Thyroid gland (tissue), 4 donors: ENCODE results near the gene DAGLB.

Source experiments
- POLR2A ChIP-seq, 2 donors: fragments of 450-650 bp; IDR thresholded peaks; one replicate each; pipeline ENCODE4 v1.6.1; 2017; ENCODE audit warnings: antibody characterized with exemption in 2 of 2, mild to moderate bottlenecking in 2 of 2, moderate library complexity in 1 of 2
- TF ChIP-seq, protein P1 (sequence below), 6 experiments: fragments of 200-600 bp in 3 of 6; fragments of 450-650 bp in 3 of 6; sonication (generic) in 3 of 6; IDR thresholded peaks; one replicate each; pipeline ENCODE4 v1.5.1; 2016 to 2019; ENCODE audit warnings: antibody characterized with exemption in 6 of 6, mild to moderate bottlenecking in 2 of 6, inconsistent platforms in 1 of 6, moderate library complexity in 1 of 6

DNA sequence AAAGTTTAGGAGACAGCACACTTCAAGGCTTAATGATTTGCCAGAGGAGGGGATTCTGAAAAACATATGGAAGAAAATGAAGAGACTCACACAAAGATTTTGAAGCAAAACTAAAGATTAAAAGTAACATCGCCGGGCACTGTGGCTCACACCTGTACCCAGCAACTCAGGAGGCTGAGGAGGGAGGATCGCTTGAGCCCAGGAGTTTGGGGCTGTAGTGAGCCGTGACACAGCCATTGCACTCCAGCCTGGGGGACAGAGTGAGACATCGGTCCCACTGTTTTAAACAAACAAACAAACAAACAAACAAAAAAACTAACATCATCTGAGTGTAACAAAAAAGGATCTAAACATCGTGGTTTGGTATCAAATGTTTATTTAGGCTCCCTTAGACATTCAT is 33.7 kb upstream of the DAGLB start:
- TF ChIP-seq, protein P1, sequence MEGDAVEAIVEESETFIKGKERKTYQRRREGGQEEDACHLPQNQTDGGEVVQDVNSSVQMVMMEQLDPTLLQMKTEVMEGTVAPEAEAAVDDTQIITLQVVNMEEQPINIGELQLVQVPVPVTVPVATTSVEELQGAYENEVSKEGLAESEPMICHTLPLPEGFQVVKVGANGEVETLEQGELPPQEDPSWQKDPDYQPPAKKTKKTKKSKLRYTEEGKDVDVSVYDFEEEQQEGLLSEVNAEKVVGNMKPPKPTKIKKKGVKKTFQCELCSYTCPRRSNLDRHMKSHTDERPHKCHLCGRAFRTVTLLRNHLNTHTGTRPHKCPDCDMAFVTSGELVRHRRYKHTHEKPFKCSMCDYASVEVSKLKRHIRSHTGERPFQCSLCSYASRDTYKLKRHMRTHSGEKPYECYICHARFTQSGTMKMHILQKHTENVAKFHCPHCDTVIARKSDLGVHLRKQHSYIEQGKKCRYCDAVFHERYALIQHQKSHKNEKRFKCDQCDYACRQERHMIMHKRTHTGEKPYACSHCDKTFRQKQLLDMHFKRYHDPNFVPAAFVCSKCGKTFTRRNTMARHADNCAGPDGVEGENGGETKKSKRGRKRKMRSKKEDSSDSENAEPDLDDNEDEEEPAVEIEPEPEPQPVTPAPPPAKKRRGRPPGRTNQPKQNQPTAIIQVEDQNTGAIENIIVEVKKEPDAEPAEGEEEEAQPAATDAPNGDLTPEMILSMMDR (IDR thresholded peaks at IDR 0.05), result no peak
- TF ChIP-seq POLR2A (IDR thresholded peaks at IDR 0.05), result no peak
